IPS-NIHi7 (cell line): Measurements from ENCODE around the gene MLLT3.

Experiments used
- DNase-seq: peaks from one replicate; pipeline ENCODE4 v3.0.0; 2012; ENCODE audit warnings: mixed read lengths; ENCODE audit errors: extremely low spot score

Gene MLLT3

GRCh38 chr9:20625003-20625349 is 2.7 kb upstream of the MLLT3 start:
- DNase-seq, result no peak

- DNase-seq, result peak; percentile 51
Measured at GRCh38 chr9:20624201-20625002, 2.1 kb upstream of the MLLT3 start.

GRCh38 chr9:20623748-20624124 is 1.4 kb upstream of the MLLT3 start:
- no peak for DNase-seq

GRCh38 chr9:20623021-20623747 is 885 bp upstream of the MLLT3 start:
- no peak for DNase-seq

- DNase-seq, result peak; percentile 57
Measured at GRCh38 chr9:20621471-20622329, 599 bp downstream of the MLLT3 start.

GRCh38 chr9:20620650-20621470 is 1.4 kb downstream of the MLLT3 start:
- DNase-seq, result no peak

GRCh38 chr9:20619487-20620200 is 2.7 kb downstream of the MLLT3 start:
- DNase-seq, result no peak

GRCh38 chr9:20618361-20618802 is 3.9 kb downstream of the MLLT3 start:
- DNase-seq, result no peak

GRCh38 chr9:20616808-20617207 is 5.5 kb downstream of the MLLT3 start:
- DNase-seq, result no peak

- no peak for DNase-seq
Measured at GRCh38 chr9:20614602-20615216, 7.6 kb downstream of the MLLT3 start.

- DNase-seq, result no peak
Measured at GRCh38 chr9:20611691-20612287, 10.5 kb downstream of the MLLT3 start.

- no peak for DNase-seq
Measured at GRCh38 chr9:20610591-20610990, 11.7 kb downstream of the MLLT3 start.

- no peak for DNase-seq
Measured at GRCh38 chr9:20608582-20608981, 13.7 kb downstream of the MLLT3 start.

GRCh38 chr9:20606652-20607051 is 15.6 kb downstream of the MLLT3 start:
- no peak for DNase-seq

GRCh38 chr9:20604562-20604961 is 17.7 kb downstream of the MLLT3 start:
- no peak for DNase-seq

GRCh38 chr9:20603524-20604268 is 18.6 kb downstream of the MLLT3 start:
- no peak for DNase-seq

GRCh38 chr9:20601292-20601691 is 21.0 kb downstream of the MLLT3 start:
- no peak for DNase-seq

GRCh38 chr9:20599195-20599594 is 23.1 kb downstream of the MLLT3 start:
- DNase-seq, result no peak

- DNase-seq, result no peak
Measured at GRCh38 chr9:20598367-20598766, 23.9 kb downstream of the MLLT3 start.
